K562 (cell line): Measurements from ENCODE around the gene PTBP3. TPM values are rescaled to one million over a fixed set of nuclear protein-coding genes. Genes with fewer than 3 reads are reported as not detected.

ENCODE experiments used
- ATAC-seq: fragments of 200-7000 bp; cut with Tn5 transposase; 3 replicates; pipeline ENCODE4 v1.9.1; 2020; ENCODE audit warnings: moderate library complexity
- BruUV-seq: library from RNA; stranded (reverse); fragments of 400-500 nt; replicated peaks from 2 replicates; lab custom pipeline; 2021; lab: Mats Ljungman, UMichigan
- CTCF ChIA-PET: fragments of 300-600 bp; formaldehyde crosslinking; extraction: SDS; loops from one replicate; lab custom pipeline; 2021; ENCODE audit warnings: low intra/inter-chr PET ratio; lab: Yijun Ruan, JAX
- POLR2A ChIA-PET: fragments of 300-600, 350-650 bp; sonication (Branson Sonifier 250); formaldehyde crosslinking; extraction: SDS; loops from one replicate; lab custom pipeline; 2021; ENCODE audit warnings: antibody characterized with exemption, inconsistent platforms; lab: Yijun Ruan, JAX
- DNase-seq, 4 experiments: peaks; one replicate each; pipeline versions ENCODE4 v3.0.0 to v3.0.0-alpha.2; 2011 to 2018; ENCODE audit warnings: low spot score in 3 of 4, mixed read lengths in 3 of 4; ENCODE audit errors: extremely low read depth in 1 of 4
- FAIRE-seq: peaks from 2 replicates; lab custom pipeline; 2011; peaks lifted over from hg19 to GRCh38; lab: Jason Lieb, UNC
- H2AFZ ChIP-seq: 2 replicates; pipeline ENCODE4 v1.6.0; 2011; ENCODE audit warnings: low read depth, low read length, control low read depth, inconsistent platforms
- H3K27ac ChIP-seq: fragments of 200-600 bp; 3 replicates; pipeline ENCODE4 v1.8.0; 2011; ENCODE audit warnings: low read depth, mild to moderate bottlenecking, control low read depth, inconsistent platforms, low read length, moderate library complexity, mixed read lengths; ENCODE audit errors: extremely low read depth
- H3K27me3 ChIP-seq, 2 experiments: fragments of 300-600 bp in 1 of 2; 2 replicates in 1 of 2; 3 replicates in 1 of 2; pipeline versions ENCODE4 v1.6.0 to v1.8.0; 2011; ENCODE audit warnings: inconsistent platforms in 2 of 2, low read length in 2 of 2, mild to moderate bottlenecking in 1 of 2, mixed read lengths in 1 of 2, moderate library complexity in 1 of 2; ENCODE audit not compliant: control insufficient read depth in 2 of 2, insufficient read depth in 2 of 2
- H3K36me3 ChIP-seq: fragments of 300-600 bp; 3 replicates; pipeline ENCODE4 v1.8.0; 2011; ENCODE audit warnings: mild to moderate bottlenecking, low read length, inconsistent platforms; ENCODE audit not compliant: control insufficient read depth, insufficient read depth
- H3K4me1 ChIP-seq, 2 experiments: fragments of 200-600 bp in 1 of 2; replicated peaks in 1 of 2; 2 replicates in 1 of 2; 3 replicates in 1 of 2; pipeline versions ENCODE4 v1.5.1 to v1.8.0; 2011; ENCODE audit warnings: inconsistent platforms in 2 of 2, low read length in 2 of 2, mild to moderate bottlenecking in 1 of 2, mixed read lengths in 1 of 2, moderate library complexity in 1 of 2; ENCODE audit not compliant: control insufficient read depth in 2 of 2, insufficient read depth in 2 of 2
- H3K4me2 ChIP-seq: 2 replicates; pipeline ENCODE4 v1.6.1; 2011; ENCODE audit warnings: low read length, control low read depth, inconsistent platforms, mixed read lengths; ENCODE audit not compliant: insufficient read depth
- H3K4me3 ChIP-seq: fragments of 200-600 bp; sonication (generic), shearing (Covaris generic); 2 replicates; pipeline ENCODE4 v1.5.1; 2016; ENCODE audit warnings: control low read depth, inconsistent platforms
- H3K79me2 ChIP-seq: fragments of 200-600 bp; 3 replicates; pipeline ENCODE4 v1.8.0; 2011; ENCODE audit warnings: low read length, inconsistent platforms; ENCODE audit not compliant: control insufficient read depth, insufficient read depth
- H3K9ac ChIP-seq, 2 experiments: 2 replicates each; pipeline versions ENCODE4 v1.6.0 to v1.6.1; 2011; ENCODE audit warnings: low read depth in 2 of 2, low read length in 2 of 2, control low read depth in 1 of 2, inconsistent platforms in 1 of 2, mild to moderate bottlenecking in 1 of 2, mixed read lengths in 1 of 2; ENCODE audit not compliant: insufficient read depth in 1 of 2
- H3K9me1 ChIP-seq: one replicate; pipeline ENCODE4 v1.6.0; 2011; ENCODE audit warnings: inconsistent platforms, mild to moderate bottlenecking, low read length, moderate library complexity; ENCODE audit not compliant: control insufficient read depth, insufficient read depth
- H3K9me3 ChIP-seq: replicated peaks from 2 replicates; pipeline ENCODE4 v1.5.1; 2011; ENCODE audit warnings: low read depth, low read length, inconsistent platforms; ENCODE audit not compliant: control insufficient read depth, insufficient read depth
- H4K20me1 ChIP-seq: replicated peaks from 2 replicates; pipeline ENCODE4 v1.6.1; 2011; ENCODE audit warnings: low read length, inconsistent platforms, mixed read lengths; ENCODE audit not compliant: control insufficient read depth, insufficient read depth
- CBX8 ChIP-seq: fragments of 200-600 bp; sonication (generic); IDR thresholded peaks from 2 replicates; pipeline ENCODE4 v1.6.1; 2012; ENCODE audit warnings: borderline replicate concordance, mixed run types, low read depth, mild to moderate bottlenecking, moderate library complexity, mixed read lengths, low read length, control low read depth, inconsistent platforms; ENCODE audit not compliant: poor library complexity, severe bottlenecking; ENCODE audit errors: extremely low read depth
- NR2C2 ChIP-seq, 2 experiments: fragments of 200-800 bp in 1 of 2; sonication (Bioruptor generic) in 1 of 2; sonication (generic) in 1 of 2; formaldehyde crosslinking in 1 of 2; IDR thresholded peaks; 2 replicates each; pipeline versions ENCODE4 v1.6.1 to v1.8.0; 2016 to 2022; ENCODE audit warnings: mild to moderate bottlenecking in 1 of 2, missing compliant biosample characterization in 1 of 2, missing genetic modification characterization in 1 of 2, missing genetic modification reagents in 1 of 2
- NR4A1 ChIP-seq, 2 experiments: fragments of 250-450 bp in 1 of 2; fragments of 450-650 bp in 1 of 2; sonication (Bioruptor Pico) in 1 of 2; IDR thresholded peaks; 2 replicates each; pipeline versions ENCODE4 v1.4.0 to v1.6.1; 2016 to 2020; ENCODE audit warnings: mild to moderate bottlenecking in 2 of 2, missing compliant biosample characterization in 1 of 2, missing genetic modification characterization in 1 of 2, moderate library complexity in 1 of 2
- SMAD4 ChIP-seq: fragments of 250-450 bp; sonication (Bioruptor Pico); conservative IDR thresholded peaks from 2 replicates; pipeline ENCODE4 v1.8.0; 2021; ENCODE audit warnings: inconsistent platforms, mild to moderate bottlenecking, moderate library complexity
- SP1 ChIP-seq: sonication (generic); formaldehyde crosslinking; IDR thresholded peaks from 2 replicates; pipeline ENCODE4 v1.8.1; 2022; ENCODE audit warnings: mild to moderate bottlenecking, missing genetic modification reagents
- ZBTB17 ChIP-seq: fragments of 450-650 bp; formaldehyde crosslinking; IDR thresholded peaks from 2 replicates; pipeline ENCODE4 v1.4.0; 2020; ENCODE audit warnings: mild to moderate bottlenecking
- WGBS: fragments of 100-300 bp; shearing (Covaris generic); methylation state at CpG from one replicate; pipeline ENCODE4 v1.1.6; 2016; ENCODE audit warnings: low coverage, mixed read lengths; ENCODE audit not compliant: insufficient coverage; ENCODE audit errors: missing lambda C conversion rate; 5-methylcytosine and 5-hydroxymethylcytosine counted together
- in situ Hi-C: fragments of 300-500 bp; cut with MboI; formaldehyde crosslinking; loops from 4 replicates; pipeline ENCODE4 v1.15.0; 2018; ENCODE audit warnings: inconsistent platforms, mixed read lengths
- intact Hi-C: fragments of 100-400 bp; cut with micrococcal nuclease; formaldehyde crosslinking; loops from 2 replicates; pipeline ENCODE4 v1.14.2; 2022
- polyA plus RNA-seq, 8 experiments: library from polyadenylated mRNA; depleted of rRNA in 4 of 8; stranded (reverse) in 5 of 8; unstranded in 3 of 8; fragments of >200 nt; fragmentation: Nextera tagmentation in 2 of 8; fragmentation: Illumina TruSeq in 1 of 8; extraction: Ambion mirVana in 2 of 8; extraction: Trizol in 1 of 8; gene quantifications; 2 replicates each; pipeline versions ENCODE4 v1.2.1 to v1.2.3, GENCODE V29; 2011 to 2014; ENCODE audit warnings: inconsistent platforms in 1 of 8, missing spikeins in 1 of 8
- total RNA-seq, 7 experiments: library from RNA; depleted of rRNA in 6 of 7; stranded (reverse); fragments of >200 nt in 6 of 7; fragmentation: Illumina TruSeq in 2 of 7; extraction: Trizol in 2 of 7; gene quantifications; 2 replicates each; pipeline versions ENCODE4 v1.2.1 to v1.2.3, GENCODE V29; 2011 to 2021; ENCODE audit warnings: low replicate concordance in 1 of 7
- TF ChIP-seq, protein P1 (sequence below): fragments of 450-650 bp; IDR thresholded peaks from 2 replicates; pipeline ENCODE4 v1.6.1; 2016
- TF ChIP-seq, protein P2 (sequence below): sonication (generic); formaldehyde crosslinking; IDR thresholded peaks from 2 replicates; pipeline ENCODE4 v1.8.0; 2022; ENCODE audit warnings: mild to moderate bottlenecking, missing genetic modification reagents, borderline replicate concordance
- TF ChIP-seq, protein P3 (sequence below): sonication (generic); IDR thresholded peaks from 2 replicates; pipeline ENCODE4 v1.6.1; 2016
- TF ChIP-seq, protein P4 (sequence below): fragments of 450-650 bp; conservative IDR thresholded peaks from 2 replicates; pipeline ENCODE4 v1.6.1; 2016; ENCODE audit warnings: missing genetic modification characterization, low read depth, mild to moderate bottlenecking, missing compliant biosample characterization, moderate library complexity

Gene PTBP3
- total and polyA plus RNA-seq, 9 of the 15 experiments (the other 6 are each of a cell fraction or from before 2014, with no cell fraction given) = 22.4 to 132 (median 68.0) TPM

DNA sequence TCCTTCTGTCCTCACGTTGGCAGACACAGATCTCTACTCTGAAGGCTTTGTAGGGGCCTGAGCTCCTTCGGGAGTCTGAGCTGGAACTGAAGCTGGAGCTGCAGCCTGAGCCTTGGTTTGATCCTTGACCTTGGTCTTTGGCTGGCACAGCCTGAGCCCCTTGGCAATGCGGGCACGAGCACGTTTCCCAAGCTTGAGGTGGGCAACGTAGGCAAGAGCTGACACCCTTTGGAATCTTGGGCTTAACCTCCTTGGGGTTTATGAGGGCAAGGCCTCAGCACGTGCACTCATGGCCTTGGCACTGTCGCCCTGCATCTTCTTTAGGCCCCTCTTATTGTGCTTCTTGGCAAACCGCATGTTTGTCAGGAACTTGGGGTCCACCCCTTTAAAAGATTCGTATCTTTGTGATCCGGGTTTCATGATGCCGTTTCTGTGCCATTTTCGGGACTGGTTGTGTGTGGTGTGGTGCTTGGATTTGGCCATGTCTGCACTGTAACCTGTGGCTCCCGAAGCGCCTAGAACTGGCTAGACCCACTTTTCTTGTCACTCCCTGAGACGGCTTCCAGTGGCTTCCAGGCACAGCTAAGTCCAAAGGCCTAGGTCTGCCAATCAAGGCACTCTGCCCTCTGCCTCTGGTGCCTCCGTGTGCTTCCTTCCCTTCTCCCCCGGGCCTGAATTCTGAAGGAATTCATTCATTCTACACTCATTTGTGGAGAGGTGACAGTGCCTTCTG is 159.8 kb downstream of the PTBP3 start:
- H3K4me3 ChIP-seq = peak overlapping the region; percentile 60
- H3K27me3 ChIP-seq = no peaks in the 10 kb centered on the region
- peak overlapping the region; percentile 93 to 98 for H3K9ac ChIP-seq
- peak; percentile 3; the same call in 1 of the 3 replicates for ATAC-seq
- intact Hi-C loops = loop anchor here (5.0 kb wide), 3 partner anchors 49 to 139 kb away; no protein-coding TSS in a partner anchor
- WGBS = 17% methylated on average over 18 of the region's 18 CpGs
- H3K9me1 ChIP-seq = no peaks in the 10 kb centered on the region
- in situ Hi-C loops = no loop called here
- TSS peak; percentile 53 for BruUV-seq
- H4K20me1 ChIP-seq = no peaks in the 10 kb centered on the region; the same call in 1 of the 2 replicates
- H3K79me2 ChIP-seq = peaks cover 70% of the 10 kb centered on the region
- 0 out of 2 replicates have a peak overlapping the region, but pooled peaks have one; percentile 52 for H2AFZ ChIP-seq
- no peak for FAIRE-seq
- H3K27ac ChIP-seq = peak overlapping the region; percentile 99
- peaks cover 46% of the 10 kb centered on the region for H3K36me3 ChIP-seq
- peaks cover 52 to 70% of the 10 kb centered on the region in 2 experiments for H3K4me1 ChIP-seq
- peak in 1 of 4 experiments; percentile 37 for DNase-seq
- H3K4me2 ChIP-seq = peak overlapping the region; percentile 99
- ChIA-PET POLR2A (interaction anchor here (1.0 to 5.3 kb wide), 4 partner anchors 9 to 1917 kb away, joined by 3 to 34 read pairs (median 12); partner anchors contain the start of gene TXN), CTCF (no interaction called here)
- H3K9me3 ChIP-seq = no peaks in the 10 kb centered on the region
- TF ChIP-seq NR2C2 (CRISPR knock-in tag; IDR thresholded peaks at IDR 0.05) (no peak), NR2C2 (tag; IDR thresholded peaks at IDR 0.05) (no peak), ZBTB17 (CRISPR knock-in tag) (no peak), NR4A1 (CRISPR knock-in tag; IDR thresholded peaks at IDR 0.05) (no peak), NR4A1 (tag; IDR thresholded peaks at IDR 0.05) (peak; percentile 57; the same call in 1 of the 2 replicates), CBX8 (no peak), SMAD4 (CRISPR knock-in tag) (peak; percentile 44; the same call in 1 of the 2 replicates), SP1 (CRISPR knock-in tag) (0 out of 2 replicates have a peak, but pooled peaks have one; percentile 41)
- TF ChIP-seq, protein P1, sequence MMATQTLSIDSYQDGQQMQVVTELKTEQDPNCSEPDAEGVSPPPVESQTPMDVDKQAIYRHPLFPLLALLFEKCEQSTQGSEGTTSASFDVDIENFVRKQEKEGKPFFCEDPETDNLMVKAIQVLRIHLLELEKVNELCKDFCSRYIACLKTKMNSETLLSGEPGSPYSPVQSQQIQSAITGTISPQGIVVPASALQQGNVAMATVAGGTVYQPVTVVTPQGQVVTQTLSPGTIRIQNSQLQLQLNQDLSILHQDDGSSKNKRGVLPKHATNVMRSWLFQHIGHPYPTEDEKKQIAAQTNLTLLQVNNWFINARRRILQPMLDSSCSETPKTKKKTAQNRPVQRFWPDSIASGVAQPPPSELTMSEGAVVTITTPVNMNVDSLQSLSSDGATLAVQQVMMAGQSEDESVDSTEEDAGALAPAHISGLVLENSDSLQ = peak; percentile 42
- TF ChIP-seq, protein P2, sequence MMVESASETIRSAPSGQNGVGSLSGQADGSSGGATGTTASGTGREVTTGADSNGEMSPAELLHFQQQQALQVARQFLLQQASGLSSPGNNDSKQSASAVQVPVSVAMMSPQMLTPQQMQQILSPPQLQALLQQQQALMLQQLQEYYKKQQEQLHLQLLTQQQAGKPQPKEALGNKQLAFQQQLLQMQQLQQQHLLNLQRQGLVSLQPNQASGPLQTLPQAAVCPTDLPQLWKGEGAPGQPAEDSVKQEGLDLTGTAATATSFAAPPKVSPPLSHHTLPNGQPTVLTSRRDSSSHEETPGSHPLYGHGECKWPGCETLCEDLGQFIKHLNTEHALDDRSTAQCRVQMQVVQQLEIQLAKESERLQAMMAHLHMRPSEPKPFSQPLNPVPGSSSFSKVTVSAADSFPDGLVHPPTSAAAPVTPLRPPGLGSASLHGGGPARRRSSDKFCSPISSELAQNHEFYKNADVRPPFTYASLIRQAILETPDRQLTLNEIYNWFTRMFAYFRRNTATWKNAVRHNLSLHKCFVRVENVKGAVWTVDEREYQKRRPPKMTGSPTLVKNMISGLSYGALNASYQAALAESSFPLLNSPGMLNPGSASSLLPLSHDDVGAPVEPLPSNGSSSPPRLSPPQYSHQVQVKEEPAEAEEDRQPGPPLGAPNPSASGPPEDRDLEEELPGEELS = no peak; the same call in 1 of the 2 replicates
- TF ChIP-seq, protein P3, sequence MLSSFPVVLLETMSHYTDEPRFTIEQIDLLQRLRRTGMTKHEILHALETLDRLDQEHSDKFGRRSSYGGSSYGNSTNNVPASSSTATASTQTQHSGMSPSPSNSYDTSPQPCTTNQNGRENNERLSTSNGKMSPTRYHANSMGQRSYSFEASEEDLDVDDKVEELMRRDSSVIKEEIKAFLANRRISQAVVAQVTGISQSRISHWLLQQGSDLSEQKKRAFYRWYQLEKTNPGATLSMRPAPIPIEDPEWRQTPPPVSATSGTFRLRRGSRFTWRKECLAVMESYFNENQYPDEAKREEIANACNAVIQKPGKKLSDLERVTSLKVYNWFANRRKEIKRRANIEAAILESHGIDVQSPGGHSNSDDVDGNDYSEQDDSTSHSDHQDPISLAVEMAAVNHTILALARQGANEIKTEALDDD = no peak
- TF ChIP-seq, protein P4, sequence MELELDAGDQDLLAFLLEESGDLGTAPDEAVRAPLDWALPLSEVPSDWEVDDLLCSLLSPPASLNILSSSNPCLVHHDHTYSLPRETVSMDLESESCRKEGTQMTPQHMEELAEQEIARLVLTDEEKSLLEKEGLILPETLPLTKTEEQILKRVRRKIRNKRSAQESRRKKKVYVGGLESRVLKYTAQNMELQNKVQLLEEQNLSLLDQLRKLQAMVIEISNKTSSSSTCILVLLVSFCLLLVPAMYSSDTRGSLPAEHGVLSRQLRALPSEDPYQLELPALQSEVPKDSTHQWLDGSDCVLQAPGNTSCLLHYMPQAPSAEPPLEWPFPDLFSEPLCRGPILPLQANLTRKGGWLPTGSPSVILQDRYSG (tag) = no peak; the same call in 1 of the 2 replicates
